Measurements from ENCODE around the gene TMEM8B.

DNA sequence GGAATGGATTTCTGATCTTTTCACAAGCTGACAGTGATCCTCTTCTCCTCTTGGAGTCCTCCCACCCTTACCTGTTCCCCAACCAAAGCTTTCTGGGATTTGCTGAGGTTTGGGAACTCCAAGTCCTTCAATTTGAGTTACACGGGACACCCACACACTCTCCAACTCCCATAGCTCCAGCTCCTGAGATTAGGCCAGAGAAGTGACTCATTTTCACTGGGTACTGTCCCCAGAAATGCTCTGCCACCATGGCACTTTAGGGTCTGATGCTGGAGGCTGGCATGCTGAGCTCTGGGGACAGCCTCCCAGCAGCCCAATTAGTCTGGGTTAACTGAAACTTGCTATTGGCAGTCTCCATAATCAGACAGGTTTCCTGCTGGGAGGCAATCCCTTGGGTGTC, 63.0 kb downstream of the TMEM8B start:
- TF ChIP-seq, protein P1, sequence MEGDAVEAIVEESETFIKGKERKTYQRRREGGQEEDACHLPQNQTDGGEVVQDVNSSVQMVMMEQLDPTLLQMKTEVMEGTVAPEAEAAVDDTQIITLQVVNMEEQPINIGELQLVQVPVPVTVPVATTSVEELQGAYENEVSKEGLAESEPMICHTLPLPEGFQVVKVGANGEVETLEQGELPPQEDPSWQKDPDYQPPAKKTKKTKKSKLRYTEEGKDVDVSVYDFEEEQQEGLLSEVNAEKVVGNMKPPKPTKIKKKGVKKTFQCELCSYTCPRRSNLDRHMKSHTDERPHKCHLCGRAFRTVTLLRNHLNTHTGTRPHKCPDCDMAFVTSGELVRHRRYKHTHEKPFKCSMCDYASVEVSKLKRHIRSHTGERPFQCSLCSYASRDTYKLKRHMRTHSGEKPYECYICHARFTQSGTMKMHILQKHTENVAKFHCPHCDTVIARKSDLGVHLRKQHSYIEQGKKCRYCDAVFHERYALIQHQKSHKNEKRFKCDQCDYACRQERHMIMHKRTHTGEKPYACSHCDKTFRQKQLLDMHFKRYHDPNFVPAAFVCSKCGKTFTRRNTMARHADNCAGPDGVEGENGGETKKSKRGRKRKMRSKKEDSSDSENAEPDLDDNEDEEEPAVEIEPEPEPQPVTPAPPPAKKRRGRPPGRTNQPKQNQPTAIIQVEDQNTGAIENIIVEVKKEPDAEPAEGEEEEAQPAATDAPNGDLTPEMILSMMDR (IDR thresholded peaks at IDR 0.05; ENCODE audit: low read length) = no peak
- TF ChIP-seq EZH2 (optimal IDR thresholded peaks at IDR 0.05; ENCODE audit: low read depth, low read length) = no peak
- TF ChIP-seq EZH2phosphoT487 (IDR thresholded peaks at IDR 0.05; ENCODE audit: low read length) = no peak
